Adrenal gland (tissue), 5 donors: Measurements from ENCODE around the gene SIRT3.

Experiments
- POLR2A ChIP-seq, 2 donors: fragments of 450-650 bp; IDR thresholded peaks; one replicate each; pipeline ENCODE4 v1.6.1; 2017; ENCODE audit warnings: antibody characterized with exemption in 2 of 2, mild to moderate bottlenecking in 2 of 2, moderate library complexity in 1 of 2
- TF ChIP-seq, protein P1 (sequence below), 6 experiments: fragments of 450-650 bp in 4 of 6; fragments of 200-600 bp in 2 of 6; sonication (generic) in 1 of 6; IDR thresholded peaks; 1 replicate in 5 of 6; 2 replicates in 1 of 6; pipeline versions ENCODE4 v1.5.1 to v1.8.0; 2016 to 2021; ENCODE audit warnings: antibody characterized with exemption in 6 of 6, mild to moderate bottlenecking in 2 of 6, moderate library complexity in 1 of 6
- donor health status: DM: no; HTN: no; CAD: no.

DNA sequence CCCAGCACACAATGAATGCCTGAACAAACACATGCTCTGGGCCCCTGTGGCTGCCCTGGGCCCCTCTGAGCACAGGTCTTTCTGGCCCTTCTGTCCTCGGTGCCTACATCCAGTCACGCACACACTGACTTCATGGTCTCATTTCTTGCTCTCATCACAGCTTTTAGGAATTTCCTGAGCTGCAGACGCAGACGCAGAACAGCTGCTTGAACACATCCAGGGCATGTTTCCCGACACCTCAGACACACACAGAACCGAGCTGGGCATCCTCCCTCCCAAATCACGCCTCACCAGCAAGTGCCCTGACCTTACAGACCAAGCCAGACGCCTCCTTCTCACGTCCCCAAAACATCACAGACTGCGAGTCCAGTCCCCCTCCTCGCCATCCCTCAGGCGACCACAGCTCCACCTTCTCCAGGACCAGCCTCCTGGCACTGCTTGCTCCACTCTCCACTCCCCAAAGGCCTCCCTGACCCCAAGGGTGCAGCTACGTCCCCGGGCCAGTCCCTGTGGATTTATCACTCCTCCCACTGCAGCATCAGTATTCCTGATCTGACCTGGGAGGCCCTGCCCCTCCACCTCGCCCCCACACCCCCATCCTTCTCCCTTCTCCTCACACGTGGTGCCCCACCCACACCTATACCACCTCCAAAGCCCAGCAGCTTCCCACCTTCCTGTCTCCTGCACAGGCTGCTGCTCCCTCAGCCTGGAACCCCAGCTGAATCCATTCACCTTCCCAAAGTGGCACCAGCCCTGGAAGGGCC, 12.9 kb downstream of the SIRT3 start:
- TF ChIP-seq, protein P1, sequence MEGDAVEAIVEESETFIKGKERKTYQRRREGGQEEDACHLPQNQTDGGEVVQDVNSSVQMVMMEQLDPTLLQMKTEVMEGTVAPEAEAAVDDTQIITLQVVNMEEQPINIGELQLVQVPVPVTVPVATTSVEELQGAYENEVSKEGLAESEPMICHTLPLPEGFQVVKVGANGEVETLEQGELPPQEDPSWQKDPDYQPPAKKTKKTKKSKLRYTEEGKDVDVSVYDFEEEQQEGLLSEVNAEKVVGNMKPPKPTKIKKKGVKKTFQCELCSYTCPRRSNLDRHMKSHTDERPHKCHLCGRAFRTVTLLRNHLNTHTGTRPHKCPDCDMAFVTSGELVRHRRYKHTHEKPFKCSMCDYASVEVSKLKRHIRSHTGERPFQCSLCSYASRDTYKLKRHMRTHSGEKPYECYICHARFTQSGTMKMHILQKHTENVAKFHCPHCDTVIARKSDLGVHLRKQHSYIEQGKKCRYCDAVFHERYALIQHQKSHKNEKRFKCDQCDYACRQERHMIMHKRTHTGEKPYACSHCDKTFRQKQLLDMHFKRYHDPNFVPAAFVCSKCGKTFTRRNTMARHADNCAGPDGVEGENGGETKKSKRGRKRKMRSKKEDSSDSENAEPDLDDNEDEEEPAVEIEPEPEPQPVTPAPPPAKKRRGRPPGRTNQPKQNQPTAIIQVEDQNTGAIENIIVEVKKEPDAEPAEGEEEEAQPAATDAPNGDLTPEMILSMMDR (IDR thresholded peaks at IDR 0.05), result no peak
- TF ChIP-seq POLR2A (IDR thresholded peaks at IDR 0.05), result no peak
